IMR-90 (cell line): Measurements from ENCODE around the gene NEURL4. TPM values are rescaled to one million over a fixed set of nuclear protein-coding genes. Genes with fewer than 3 reads are reported as not detected.

Experiments used
- ATAC-seq: fragments of 200-7000 bp; cut with Tn5 transposase; 2 replicates; pipeline ENCODE4 v1.9.1; 2020; ENCODE audit warnings: low read depth, mild to moderate bottlenecking, moderate library complexity
- BruUV-seq: library from RNA; stranded (reverse); fragments of 400-500 nt; replicated peaks from 2 replicates; lab custom pipeline; 2021; lab: Mats Ljungman, UMichigan
- CTCF ChIA-PET: fragments of 300-600 bp; formaldehyde crosslinking; extraction: SDS; loops from one replicate; lab custom pipeline; 2021; ENCODE audit warnings: antibody characterized with exemption; lab: Yijun Ruan, JAX
- POLR2A ChIA-PET: fragments of 300-600 bp; sonication (Branson Sonifier 250); formaldehyde crosslinking; loops from one replicate; lab custom pipeline; 2022; ENCODE audit warnings: antibody characterized with exemption; ENCODE audit not compliant: unreplicated experiment; lab: Charles Lee
- DNase-seq: peaks from one replicate; pipeline ENCODE4 v3.0.0; 2013
- H2AFZ ChIP-seq: replicated peaks from 2 replicates; pipeline ENCODE3; 2013; ENCODE audit warnings: low read length, mild to moderate bottlenecking; ENCODE audit not compliant: poor library complexity
- H2AK5ac ChIP-seq: 2 replicates; pipeline ENCODE4 v1.6.1; 2013; ENCODE audit warnings: low read depth, low read length, inconsistent platforms
- H2AK9ac ChIP-seq: replicated peaks from 2 replicates; pipeline ENCODE3; 2013; ENCODE audit warnings: mild to moderate bottlenecking, low read depth, low read length, moderate library complexity; ENCODE audit not compliant: poor library complexity
- H2BK120ac ChIP-seq: 2 replicates; pipeline ENCODE4 v1.6.1; 2013; ENCODE audit warnings: low read depth, low read length, inconsistent platforms
- H2BK15ac ChIP-seq: 3 replicates; pipeline ENCODE4 v1.6.1; 2013; ENCODE audit warnings: low read depth, low read length, inconsistent platforms
- H2BK20ac ChIP-seq: 2 replicates; pipeline ENCODE4 v1.6.1; 2013; ENCODE audit warnings: low read depth, mild to moderate bottlenecking, inconsistent platforms, low read length, moderate library complexity
- H2BK5ac ChIP-seq: 2 replicates; pipeline ENCODE4 v1.6.1; 2013; ENCODE audit warnings: mild to moderate bottlenecking, low read depth, low read length, inconsistent platforms; ENCODE audit not compliant: poor library complexity, severe bottlenecking
- H3K14ac ChIP-seq: replicated peaks from 2 replicates; pipeline ENCODE4 v1.6.1; 2013; ENCODE audit warnings: low read depth, low read length, inconsistent platforms
- H3K18ac ChIP-seq: 2 replicates; pipeline ENCODE4 v1.6.1; 2013; ENCODE audit warnings: low read depth, low read length, control low read depth
- H3K23ac ChIP-seq: 2 replicates; pipeline ENCODE4 v1.6.1; 2013; ENCODE audit warnings: low read depth, low read length, inconsistent platforms
- H3K27ac ChIP-seq: 2 replicates; pipeline ENCODE4 v1.5.1; 2013; ENCODE audit warnings: mild to moderate bottlenecking, control low read depth, low read length; ENCODE audit not compliant: insufficient read depth
- H3K27me3 ChIP-seq: 2 replicates; pipeline ENCODE4 v1.6.1; 2013; ENCODE audit warnings: low read length; ENCODE audit not compliant: control insufficient read depth, insufficient read depth
- H3K36me3 ChIP-seq: 2 replicates; pipeline ENCODE4 v1.6.1; 2013; ENCODE audit warnings: low read length, mixed read lengths; ENCODE audit not compliant: control insufficient read depth, insufficient read depth
- H3K4ac ChIP-seq: 2 replicates; pipeline ENCODE4 v1.6.1; 2013; ENCODE audit warnings: low read depth, low read length, inconsistent platforms
- H3K4me1 ChIP-seq: 2 replicates; pipeline ENCODE4 v1.6.1; 2013; ENCODE audit warnings: low read length, mixed read lengths; ENCODE audit not compliant: control insufficient read depth, insufficient read depth
- H3K4me2 ChIP-seq: 2 replicates; pipeline ENCODE4 v1.6.1; 2013; ENCODE audit warnings: low read depth, mild to moderate bottlenecking, control low read depth, low read length, moderate library complexity
- H3K4me3 ChIP-seq: 2 replicates; pipeline ENCODE4 v1.5.1; 2013; ENCODE audit warnings: low read depth, mild to moderate bottlenecking, control low read depth, low read length, moderate library complexity; ENCODE audit not compliant: insufficient read depth
- H3K56ac ChIP-seq: 2 replicates; pipeline ENCODE4 v1.6.1; 2013; ENCODE audit warnings: low read length, inconsistent platforms; ENCODE audit not compliant: insufficient read depth; ENCODE audit errors: extremely low read depth
- H3K79me1 ChIP-seq, 2 experiments: 2 replicates each; pipeline ENCODE4 v1.6.1; 2013; ENCODE audit warnings: low read length in 2 of 2, inconsistent platforms in 1 of 2, low read depth in 1 of 2
- H3K9ac ChIP-seq: 2 replicates; pipeline ENCODE4 v1.6.1; 2013; ENCODE audit warnings: low read depth, low read length, control low read depth
- H3K9me1 ChIP-seq: 2 replicates; pipeline ENCODE4 v1.6.1; 2013; ENCODE audit warnings: low read length, inconsistent platforms; ENCODE audit not compliant: insufficient read depth
- H3K9me3 ChIP-seq: 2 replicates; pipeline ENCODE4 v1.6.1; 2013; ENCODE audit warnings: low read length; ENCODE audit not compliant: control insufficient read depth, insufficient read depth
- H4K20me1 ChIP-seq: 2 replicates; pipeline ENCODE4 v1.6.1; 2013; ENCODE audit warnings: low read length, inconsistent platforms; ENCODE audit not compliant: insufficient read depth
- H4K5ac ChIP-seq: 2 replicates; pipeline ENCODE4 v1.6.1; 2013; ENCODE audit warnings: mild to moderate bottlenecking, low read depth, low read length, control low read depth
- H4K8ac ChIP-seq, 2 experiments: 2 replicates each; pipeline ENCODE4 v1.6.1; 2013; ENCODE audit warnings: low read depth in 2 of 2, low read length in 2 of 2, control low read depth in 1 of 2, inconsistent platforms in 1 of 2
- H4K91ac ChIP-seq: 2 replicates; pipeline ENCODE4 v1.6.1; 2013; ENCODE audit warnings: low read depth, low read length, inconsistent platforms; ENCODE audit not compliant: insufficient read depth
- BHLHE40 ChIP-seq: fragments of 150-350 bp; IDR thresholded peaks from 2 replicates; pipeline ENCODE4 v1.6.1; 2016; ENCODE audit warnings: mild to moderate bottlenecking, low read depth, low read length
- CEBPB ChIP-seq: IDR thresholded peaks from 2 replicates; pipeline ENCODE4 v1.6.1; 2012; ENCODE audit warnings: low read depth, low read length, improper control_type of control experiment
- CHD1 ChIP-seq: IDR thresholded peaks from 2 replicates; pipeline ENCODE4 v1.6.1; 2012; ENCODE audit warnings: low read depth, low read length, improper control_type of control experiment
- CTCF ChIP-seq: conservative IDR thresholded peaks from 2 replicates; pipeline ENCODE4 v1.5.1; 2012; ENCODE audit warnings: mild to moderate bottlenecking, low read depth, low read length, improper control_type of control experiment
- ELK1 ChIP-seq: fragments of 150-350 bp; IDR thresholded peaks from 2 replicates; pipeline ENCODE4 v1.6.1; 2016; ENCODE audit warnings: low read depth, mild to moderate bottlenecking, low read length, moderate library complexity, borderline replicate concordance
- FOS ChIP-seq: fragments of 150-350 bp; IDR thresholded peaks from 2 replicates; pipeline ENCODE4 v1.6.1; 2016; ENCODE audit warnings: low read depth, low read length
- MAFK ChIP-seq: IDR thresholded peaks from 2 replicates; pipeline ENCODE4 v1.6.1; 2012; ENCODE audit warnings: low read depth, low read length, improper control_type of control experiment
- MXI1 ChIP-seq: IDR thresholded peaks from 2 replicates; pipeline ENCODE4 v1.6.1; 2012; ENCODE audit warnings: low read depth, mild to moderate bottlenecking, low read length, moderate library complexity, borderline replicate concordance
- NFE2L2 ChIP-seq: fragments of 150-350 bp; IDR thresholded peaks from 2 replicates; pipeline ENCODE4 v1.6.1; 2016; ENCODE audit warnings: low read depth, mild to moderate bottlenecking, low read length
- RFX5 ChIP-seq: IDR thresholded peaks from 2 replicates; pipeline ENCODE4 v1.8.0; 2012; ENCODE audit warnings: low read depth, mild to moderate bottlenecking, low read length, moderate library complexity
- SMC3 ChIP-seq: fragments of 150-350 bp; IDR thresholded peaks from 2 replicates; pipeline ENCODE4 v1.6.1; 2016; ENCODE audit warnings: low read depth, mild to moderate bottlenecking, antibody characterized with exemption, low read length, moderate library complexity
- WGBS, 2 experiments: methylation state at CpG; one replicate each; pipeline versions ENCODE4 v1.1.5 to v1.1.7; 2013; ENCODE audit warnings: missing lambda C conversion rate in 2 of 2; ENCODE audit not compliant: insufficient read length in 1 of 2; ENCODE audit errors: extremely low coverage in 2 of 2; 5-methylcytosine and 5-hydroxymethylcytosine counted together
- dilution Hi-C: fragments of 300-500 bp; cut with HindIII; formaldehyde crosslinking; loops from one replicate; pipeline ENCODE4 v1.14.3; 2018; ENCODE audit warnings: low sequenced_read_pairs; ENCODE audit not compliant: unreplicated experiment
- in situ Hi-C: fragments of 300-500 bp; cut with MboI; formaldehyde crosslinking; loops from 3 replicates; pipeline ENCODE4 v1.14.3; 2019; ENCODE audit warnings: low sequenced_read_pairs, inconsistent platforms, mixed read lengths
- intact Hi-C: fragments of 100-400 bp; cut with micrococcal nuclease; formaldehyde crosslinking; loops from 2 replicates; pipeline ENCODE4 v1.10.0; 2022
- polyA plus RNA-seq, 3 experiments: library from polyadenylated mRNA; depleted of rRNA; stranded (reverse); fragments of >200 nt; gene quantifications; 2 replicates each; pipeline ENCODE4 v1.2.3, GENCODE V29; 2012; ENCODE audit warnings: low replicate concordance in 1 of 3
- total RNA-seq: library from RNA; depleted of rRNA; stranded (reverse); fragments of >200 nt; gene quantifications from 2 replicates; pipeline ENCODE4 v1.2.3, GENCODE V29; 2012

The NEURL4 gene
- total and polyA plus RNA-seq, 2 of the 4 experiments (the other 2 are of a cell fraction), result 8.4 to 23.3 TPM

- POLR2A ChIA-PET, result no interaction called here
- intact Hi-C loops (no loop called here), in situ Hi-C loops (no loop called here)
These were observed 34.2 kb upstream of the NEURL4 start for GRCh38 chr17:7363311-7363710.

More at GRCh38 chr17:7363311-7363710, 34.2 kb upstream of the NEURL4 start:
- Histone ChIP-seq H3K18ac (no peak overlapping the region), H3K9me1 (no peaks in the 10 kb centered on the region), H3K4me1 (no peaks in the 10 kb centered on the region), H2BK5ac (no peak overlapping the region), H2BK20ac (no peak overlapping the region), H3K14ac (no peak overlapping the region), H3K36me3 (no peaks in the 10 kb centered on the region), H3K79me1 (no peaks in the 10 kb centered on the region), H3K27ac (no peak overlapping the region), H2AK5ac (no peak overlapping the region), H3K4me3 (no peak overlapping the region), H2AK9ac (no peak overlapping the region), H3K56ac (no peak overlapping the region), H3K27me3 (peaks cover 4% of the 10 kb centered on the region), H2BK120ac (no peak overlapping the region), H3K9me3 (no peaks in the 10 kb centered on the region), H3K9ac (no peak overlapping the region), H3K23ac (no peak overlapping the region), H2BK15ac (no peak overlapping the region), H2AFZ (peak overlapping the region; percentile 28), H4K8ac (no peak overlapping the region), H4K20me1 (no peaks in the 10 kb centered on the region), H3K4ac (no peak overlapping the region), H3K4me2 (no peak overlapping the region), H4K91ac (no peak overlapping the region), H4K5ac (no peak overlapping the region)
- dilution Hi-C loops, result no loop called here
- ATAC-seq (peak; percentile 71), DNase-seq (peak; percentile 18)
- TF ChIP-seq RFX5, result no peak
- no peak for TF ChIP-seq FOS
- TF ChIP-seq SMC3, result no peak
- TF ChIP-seq CHD1, result no peak
- TF ChIP-seq ELK1, result no peak
- TF ChIP-seq NFE2L2, result no peak
- no peak for TF ChIP-seq MAFK
- no peak for TF ChIP-seq CTCF
- no peak for TF ChIP-seq BHLHE40
- no peak for TF ChIP-seq MXI1
- TF ChIP-seq CEBPB, result no peak
- BruUV-seq, result no TSS peak
- 100% methylated on average over 1 of the region's 6 CpGs; no CpG with 5 or more reads in 1 of the 2 experiments for WGBS, 2 experiments
- CTCF ChIA-PET, result no interaction called here
